ENCODE results near the gene GNAT2. TPM values are rescaled to one million over a fixed set of nuclear protein-coding genes. Genes with fewer than 3 reads are reported as not detected.

GNAT2 gene
- total RNA-seq, 2 experiments from 2014 or later = not detected

DNA sequence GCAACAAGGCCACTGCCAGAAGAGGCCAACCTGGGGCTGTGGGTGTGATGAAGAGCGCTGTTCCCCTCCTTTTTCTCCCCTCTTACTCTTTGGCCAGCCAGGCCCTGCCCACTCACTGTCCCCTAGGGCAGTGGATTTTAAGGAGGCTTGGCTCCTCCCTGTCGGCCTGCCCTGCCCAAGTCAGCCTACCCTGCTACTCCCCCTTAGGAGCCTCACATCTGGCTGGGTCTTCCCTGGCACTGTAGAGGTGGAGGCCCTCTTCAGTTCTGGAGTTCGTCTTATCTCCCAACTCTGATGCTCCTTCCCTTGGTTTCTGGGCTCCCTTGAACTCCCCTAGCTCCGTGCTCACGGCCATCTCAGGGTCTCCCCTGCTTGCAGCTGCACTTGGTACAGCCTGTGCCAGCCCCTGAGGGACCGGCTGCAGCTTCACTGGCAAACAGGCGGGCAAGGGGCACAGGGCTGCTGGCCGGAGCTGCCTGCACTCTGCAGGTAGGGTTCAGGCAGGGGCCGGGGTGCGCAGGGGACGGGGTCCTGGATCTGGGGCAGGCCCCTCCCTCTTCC lies 4.3 kb upstream of the GNAT2 start:
- H3K4me1 Mint-ChIP-seq (ENCODE audit: low read depth) = peaks cover 64% of the 10 kb centered on the region
- Histone ChIP-seq H3K9me3 (ENCODE audit: control insufficient read depth in 1 of 2, insufficient read depth in 1 of 2, low read length in 2 of 2) (no peaks in the 10 kb centered on the region), H3K4me1 (ENCODE audit: insufficient read depth, low read length) (peaks cover 59% of the 10 kb centered on the region), H3K27ac (ENCODE audit: low read depth in 1 of 2, low read length in 2 of 2) (peak overlapping the region; percentile 26 to 58), H3K27me3 (ENCODE audit: control insufficient read depth in 1 of 2, insufficient read depth in 2 of 2, low read length in 2 of 2) (no peaks in the 10 kb centered on the region), H3K4me3 (ENCODE audit: low read length) (peak overlapping the region; percentile 22), H3K36me3 (ENCODE audit: insufficient read depth, low read length) (peaks cover 35% of the 10 kb centered on the region)
- no peaks in the 10 kb centered on the region for H3K9me3 Mint-ChIP-seq
- H3K4me3 Mint-ChIP-seq = peak overlapping the region; percentile 99
- ATAC-seq (ENCODE audit: poor library complexity) (no peak), DNase-seq (no peak)
- POLR2A ChIA-PET = interaction anchor here (0.7 to 3.1 kb wide), 5 partner anchors 15 to 77 kb away, joined by 3 to 20 read pairs (median 4); partner anchors contain the start of genes GNAI3 and GSTM4
- H3K27me3 Mint-ChIP-seq = no peaks in the 10 kb centered on the region
- peak overlapping the region; percentile 89 for H3K27ac Mint-ChIP-seq
- TF ChIP-seq, protein P1, sequence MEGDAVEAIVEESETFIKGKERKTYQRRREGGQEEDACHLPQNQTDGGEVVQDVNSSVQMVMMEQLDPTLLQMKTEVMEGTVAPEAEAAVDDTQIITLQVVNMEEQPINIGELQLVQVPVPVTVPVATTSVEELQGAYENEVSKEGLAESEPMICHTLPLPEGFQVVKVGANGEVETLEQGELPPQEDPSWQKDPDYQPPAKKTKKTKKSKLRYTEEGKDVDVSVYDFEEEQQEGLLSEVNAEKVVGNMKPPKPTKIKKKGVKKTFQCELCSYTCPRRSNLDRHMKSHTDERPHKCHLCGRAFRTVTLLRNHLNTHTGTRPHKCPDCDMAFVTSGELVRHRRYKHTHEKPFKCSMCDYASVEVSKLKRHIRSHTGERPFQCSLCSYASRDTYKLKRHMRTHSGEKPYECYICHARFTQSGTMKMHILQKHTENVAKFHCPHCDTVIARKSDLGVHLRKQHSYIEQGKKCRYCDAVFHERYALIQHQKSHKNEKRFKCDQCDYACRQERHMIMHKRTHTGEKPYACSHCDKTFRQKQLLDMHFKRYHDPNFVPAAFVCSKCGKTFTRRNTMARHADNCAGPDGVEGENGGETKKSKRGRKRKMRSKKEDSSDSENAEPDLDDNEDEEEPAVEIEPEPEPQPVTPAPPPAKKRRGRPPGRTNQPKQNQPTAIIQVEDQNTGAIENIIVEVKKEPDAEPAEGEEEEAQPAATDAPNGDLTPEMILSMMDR (IDR thresholded peaks at IDR 0.05) = no peak
- intact Hi-C loops (cut with DNase I, micrococcal nuclease) = loop anchor here (5.0 to 10.0 kb wide), 5 partner anchors 131 to 409 kb away; partner anchors contain the start of genes ATXN7L2 (in 1 of the 2), CYB561D1 (in 1 of the 2), PSMA5 (in 1 of the 2) and PSRC1 (in 1 of the 2)
- CTCF ChIA-PET = interaction anchor here (1.5 to 1.8 kb wide), 2 partner anchors 16 to 78 kb away, joined by 4 to 9 read pairs; no protein-coding TSS in a partner anchor
- peaks cover 33% of the 10 kb centered on the region for H3K36me3 Mint-ChIP-seq (ENCODE audit: low read depth)

DNA sequence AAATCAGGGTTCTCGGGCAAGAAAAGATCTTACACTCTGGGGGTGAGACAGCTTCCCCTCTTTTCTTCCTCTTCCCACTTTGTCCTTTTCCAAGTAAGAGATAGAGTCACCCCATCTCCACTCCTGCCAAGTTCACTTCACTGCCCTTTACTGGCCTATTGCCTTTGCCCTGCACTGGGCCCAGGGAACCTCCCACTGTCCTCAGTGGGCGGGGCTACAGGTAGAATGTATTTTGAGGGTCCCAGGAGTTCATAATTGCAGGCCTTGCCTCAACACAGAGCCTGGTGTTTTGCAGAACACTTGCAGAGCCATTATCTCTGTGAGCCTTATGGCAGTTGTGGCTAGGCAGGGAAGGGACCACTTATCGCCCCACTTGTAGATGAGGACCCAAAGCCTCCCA lies 3.5 kb upstream of the GNAT2 start:
- H3K4me3 Mint-ChIP-seq = peak overlapping the region; percentile 99
- peaks cover 25% of the 10 kb centered on the region for H3K36me3 Mint-ChIP-seq (ENCODE audit: low read depth)
- no peak for ATAC-seq (ENCODE audit: poor library complexity)
- Histone ChIP-seq H3K27ac (ENCODE audit: low read depth in 1 of 2, low read length in 2 of 2) (peak overlapping the region; percentile 50 to 53), H3K9me3 (ENCODE audit: control insufficient read depth in 1 of 2, insufficient read depth in 1 of 2, low read length in 2 of 2) (no peaks in the 10 kb centered on the region), H3K4me3 (ENCODE audit: low read length) (peak overlapping the region; percentile 91), H3K4me1 (ENCODE audit: insufficient read depth, low read length) (peaks cover 60% of the 10 kb centered on the region), H3K36me3 (ENCODE audit: insufficient read depth, low read length) (peaks cover 27% of the 10 kb centered on the region), H3K27me3 (ENCODE audit: control insufficient read depth in 1 of 2, insufficient read depth in 2 of 2, low read length in 2 of 2) (no peaks in the 10 kb centered on the region)
- TF ChIP-seq, protein P1 (IDR thresholded peaks at IDR 0.05) = no peak
- intact Hi-C loops (cut with DNase I, micrococcal nuclease) = loop anchor here (5.0 to 10.0 kb wide), 5 partner anchors 131 to 408 kb away; partner anchors contain the start of genes ATXN7L2 (in 1 of the 2), CYB561D1 (in 1 of the 2), PSMA5 (in 1 of the 2) and PSRC1 (in 1 of the 2)
- ChIA-PET POLR2A (interaction anchor here (3.1 kb wide), 1 partner anchor 74 kb away, joined by 20 read pairs; the partner anchor contains the start of gene GNAI3), CTCF (interaction anchor here (1.5 kb wide), 1 partner anchor 17 kb away, joined by 9 read pairs; no protein-coding TSS in a partner anchor)
- peaks cover 68% of the 10 kb centered on the region for H3K4me1 Mint-ChIP-seq (ENCODE audit: low read depth)
- DNase-seq = no peak
- peak overlapping the region; percentile 89 for H3K27ac Mint-ChIP-seq
- no peaks in the 10 kb centered on the region for H3K27me3 Mint-ChIP-seq
- no peaks in the 10 kb centered on the region for H3K9me3 Mint-ChIP-seq

DNA sequence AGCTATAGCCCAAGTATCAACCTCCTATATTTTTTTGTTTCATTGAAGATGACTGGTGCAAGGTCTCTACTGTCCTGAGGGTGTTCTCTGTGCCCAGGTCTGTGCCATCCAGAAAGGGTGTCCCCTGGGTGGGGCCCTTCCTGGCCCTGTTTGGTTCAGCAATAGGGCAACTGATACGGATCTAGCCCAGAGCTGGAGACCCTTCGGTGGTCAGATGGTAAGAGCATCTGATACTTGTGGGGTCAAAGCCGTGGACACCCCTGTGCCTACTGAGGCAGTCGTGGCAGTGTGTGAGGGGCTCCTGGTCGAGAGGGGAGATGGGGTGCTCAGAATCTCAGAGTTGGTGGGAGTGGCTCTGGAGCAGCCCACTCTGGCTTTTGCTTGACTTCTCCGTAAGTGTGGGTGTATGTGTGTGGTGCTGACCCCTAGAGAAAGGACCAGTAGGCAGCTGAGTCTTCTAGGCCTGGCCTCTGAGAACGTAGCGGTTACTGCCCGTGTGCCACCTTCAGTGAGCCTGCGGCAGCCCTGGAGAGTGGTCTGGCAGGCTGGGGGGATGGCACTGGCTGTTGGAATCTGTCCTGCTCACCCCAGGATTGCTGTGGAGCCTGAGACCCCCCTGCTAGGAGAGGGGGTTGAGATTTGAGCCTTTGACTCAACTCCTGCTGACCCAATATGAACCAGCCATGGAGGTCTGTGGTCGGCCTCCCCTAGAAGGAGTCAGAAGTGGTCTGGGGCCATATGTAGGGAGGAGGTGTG lies 2.9 kb upstream of the GNAT2 start:
- Mint-ChIP-seq H3K27me3 (no peaks in the 10 kb centered on the region), H3K4me1 (ENCODE audit: low read depth) (peaks cover 72% of the 10 kb centered on the region), H3K36me3 (ENCODE audit: low read depth) (peaks cover 19% of the 10 kb centered on the region), H3K9me3 (no peaks in the 10 kb centered on the region), H3K4me3 (peak overlapping the region; percentile 99), H3K27ac (peak overlapping the region; percentile 89)
- intact Hi-C loops (cut with DNase I, micrococcal nuclease) = loop anchor here (5.0 to 10.0 kb wide), 5 partner anchors 130 to 408 kb away; partner anchors contain the start of genes ATXN7L2 (in 1 of the 2), CYB561D1 (in 1 of the 2), PSMA5 (in 1 of the 2) and PSRC1 (in 1 of the 2)
- peak overlapping the region; percentile 91 for H3K4me3 ChIP-seq (ENCODE audit: low read length)
- no peaks in the 10 kb centered on the region for H3K27me3 ChIP-seq (ENCODE audit: control insufficient read depth in 1 of 2, insufficient read depth in 2 of 2, low read length in 2 of 2)
- no peaks in the 10 kb centered on the region for H3K9me3 ChIP-seq (ENCODE audit: control insufficient read depth in 1 of 2, insufficient read depth in 1 of 2, low read length in 2 of 2)
- H3K4me1 ChIP-seq (ENCODE audit: insufficient read depth, low read length) = peaks cover 65% of the 10 kb centered on the region
- peaks cover 21% of the 10 kb centered on the region for H3K36me3 ChIP-seq (ENCODE audit: insufficient read depth, low read length)
- TF ChIP-seq, protein P1 (IDR thresholded peaks at IDR 0.05) = no peak
- ATAC-seq (ENCODE audit: poor library complexity) (no peak), DNase-seq (peak in 1 of 14 experiments; percentile 32)
- H3K27ac ChIP-seq (ENCODE audit: low read depth in 1 of 2, low read length in 2 of 2) = peak overlapping the region; percentile 50 to 53
- CTCF ChIA-PET = no interaction called here
- POLR2A ChIA-PET = interaction anchor here (3.1 kb wide), 1 partner anchor 74 kb away, joined by 20 read pairs; the partner anchor contains the start of gene GNAI3
